ENCODE data around the gene PPP2R2D.

The PPP2R2D gene

DNA sequence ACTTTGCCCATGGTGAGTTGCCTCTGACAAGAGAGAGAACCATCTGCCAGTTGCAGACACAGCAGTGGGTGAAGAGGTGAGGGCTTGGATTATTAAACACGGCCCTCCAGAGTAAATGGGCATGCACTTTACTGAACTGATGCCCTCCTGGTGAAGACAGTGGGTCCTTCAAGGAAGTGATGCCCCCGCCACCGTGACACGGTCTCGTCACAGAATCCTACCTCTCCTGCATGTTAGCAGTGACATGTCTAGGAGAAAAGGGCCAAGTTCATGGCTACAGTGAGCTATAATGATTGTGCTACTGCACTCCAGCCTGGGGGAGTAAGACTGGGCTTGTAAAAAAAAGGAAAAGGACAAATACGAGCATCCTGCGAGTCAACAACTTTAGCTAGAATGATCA lies 78.5 kb downstream of the PPP2R2D start:
- TF ChIP-seq, protein P1, sequence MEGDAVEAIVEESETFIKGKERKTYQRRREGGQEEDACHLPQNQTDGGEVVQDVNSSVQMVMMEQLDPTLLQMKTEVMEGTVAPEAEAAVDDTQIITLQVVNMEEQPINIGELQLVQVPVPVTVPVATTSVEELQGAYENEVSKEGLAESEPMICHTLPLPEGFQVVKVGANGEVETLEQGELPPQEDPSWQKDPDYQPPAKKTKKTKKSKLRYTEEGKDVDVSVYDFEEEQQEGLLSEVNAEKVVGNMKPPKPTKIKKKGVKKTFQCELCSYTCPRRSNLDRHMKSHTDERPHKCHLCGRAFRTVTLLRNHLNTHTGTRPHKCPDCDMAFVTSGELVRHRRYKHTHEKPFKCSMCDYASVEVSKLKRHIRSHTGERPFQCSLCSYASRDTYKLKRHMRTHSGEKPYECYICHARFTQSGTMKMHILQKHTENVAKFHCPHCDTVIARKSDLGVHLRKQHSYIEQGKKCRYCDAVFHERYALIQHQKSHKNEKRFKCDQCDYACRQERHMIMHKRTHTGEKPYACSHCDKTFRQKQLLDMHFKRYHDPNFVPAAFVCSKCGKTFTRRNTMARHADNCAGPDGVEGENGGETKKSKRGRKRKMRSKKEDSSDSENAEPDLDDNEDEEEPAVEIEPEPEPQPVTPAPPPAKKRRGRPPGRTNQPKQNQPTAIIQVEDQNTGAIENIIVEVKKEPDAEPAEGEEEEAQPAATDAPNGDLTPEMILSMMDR (IDR thresholded peaks at IDR 0.05): no peak
- TF ChIP-seq ZFX (IDR thresholded peaks at IDR 0.05; ENCODE audit: borderline replicate concordance): no peak
- no peak overlapping the region for H3K27ac ChIP-seq

- TF ChIP-seq ZFX (IDR thresholded peaks at IDR 0.05; ENCODE audit: borderline replicate concordance): no peak
- TF ChIP-seq, protein P1 (IDR thresholded peaks at IDR 0.05): no peak
Measured at GRCh38 chr10:131979821-131980270, 79.0 kb downstream of the PPP2R2D start.

DNA sequence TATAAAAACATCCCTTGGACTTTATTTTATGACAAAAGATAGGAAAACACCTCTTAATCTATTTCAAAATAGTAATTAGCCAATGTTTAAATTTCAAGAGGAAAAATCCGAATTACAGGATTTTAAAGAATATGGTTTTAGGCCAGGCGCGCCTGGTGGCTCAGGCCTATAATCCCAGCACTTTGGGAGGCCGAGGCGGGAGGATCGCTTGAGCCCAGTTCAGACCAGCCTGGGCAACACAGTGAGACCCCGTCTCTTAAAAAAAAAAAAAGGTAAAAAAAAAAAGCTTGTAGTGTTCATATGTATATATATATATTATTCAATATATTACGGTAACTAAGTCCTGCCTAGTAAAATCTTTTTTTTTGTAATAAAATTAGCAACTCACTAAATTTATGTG lies 79.5 kb downstream of the PPP2R2D start:
- no peak overlapping the region for H3K27ac ChIP-seq
- TF ChIP-seq, protein P1 (IDR thresholded peaks at IDR 0.05): no peak
- no peak for TF ChIP-seq ZFX (IDR thresholded peaks at IDR 0.05; ENCODE audit: borderline replicate concordance)

More at GRCh38 chr10:131979821-131980270, 79.0 kb downstream of the PPP2R2D start:
- H3K27ac ChIP-seq: no peak overlapping the region

- H3K27ac ChIP-seq: no peak overlapping the region
Measured at GRCh38 chr10:131980761-131981428, 80.1 kb downstream of the PPP2R2D start.

GRCh38 chr10:131981429-131982184 lies 80.8 kb downstream of the PPP2R2D start, which contains the start of gene BNIP3:
Gene BNIP3, minus strand, starts transcription at chr10:131981923. Its CDS starts 117 bp downstream, at chr10:131981806.
- H3K27ac ChIP-seq: no peak within 1 kb of the TSS
- TF ChIP-seq ZFX (IDR thresholded peaks at IDR 0.05; ENCODE audit: borderline replicate concordance): no peak
- TF ChIP-seq, protein P1 (IDR thresholded peaks at IDR 0.05): peak; percentile 18

More at GRCh38 chr10:131980761-131981428, 80.1 kb downstream of the PPP2R2D start:
- no peak for TF ChIP-seq ZFX (IDR thresholded peaks at IDR 0.05; ENCODE audit: borderline replicate concordance)
- TF ChIP-seq, protein P1 (IDR thresholded peaks at IDR 0.05): no peak

- H3K27ac ChIP-seq: no peak overlapping the region
- TF ChIP-seq, protein P1 (IDR thresholded peaks at IDR 0.05): no peak
- TF ChIP-seq ZFX (IDR thresholded peaks at IDR 0.05; ENCODE audit: borderline replicate concordance): no peak
Measured at GRCh38 chr10:131982185-131982756, 81.5 kb downstream of the PPP2R2D start.

Measured in 22Rv1 (cell line).